Stimulated activated CD8-positive, alpha-beta memory T cell treated with anti-CD3 and anti-CD28 coated beads, Interleukin-15, amount 100 ng/mL, for 24 hours (primary cell): ENCODE data around the gene RYR2.

Experiments used
- DNase-seq: peaks from one replicate; pipeline ENCODE4 v3.0.0-alpha.2; 2020; ENCODE audit warnings: low read depth

RYR2 gene

DNA sequence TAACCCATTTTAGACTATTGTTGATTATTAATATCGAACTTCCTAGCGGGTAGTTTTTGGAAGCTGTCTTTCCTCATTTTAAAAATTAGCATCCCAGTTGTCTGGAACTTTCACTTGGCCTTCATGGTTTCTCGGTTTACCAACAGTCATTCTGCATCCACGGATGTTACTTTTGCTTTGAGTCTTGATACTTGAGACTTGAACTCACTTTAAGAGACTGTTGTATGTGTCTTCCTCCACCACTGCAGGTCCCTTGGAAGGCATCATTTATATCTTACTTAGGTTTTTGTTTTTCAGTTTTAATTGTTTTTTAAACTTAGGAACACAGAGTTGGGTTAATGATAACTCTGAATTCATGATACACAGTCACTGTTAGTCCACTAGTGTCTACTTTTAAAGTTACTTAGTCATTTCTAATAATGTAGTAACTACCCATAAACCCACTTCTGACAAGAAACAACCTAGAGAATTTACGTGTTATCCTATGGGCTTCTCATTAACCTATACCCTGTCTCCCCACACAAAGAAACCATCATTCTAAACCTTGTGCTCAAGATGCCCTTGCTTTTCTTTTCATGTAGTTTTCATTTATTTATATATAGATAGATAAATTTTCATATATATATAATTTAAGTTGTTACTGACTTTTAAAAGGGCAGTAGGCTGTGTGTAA lies 696.1 kb downstream of the RYR2 start:
- no peak for DNase-seq

DNA sequence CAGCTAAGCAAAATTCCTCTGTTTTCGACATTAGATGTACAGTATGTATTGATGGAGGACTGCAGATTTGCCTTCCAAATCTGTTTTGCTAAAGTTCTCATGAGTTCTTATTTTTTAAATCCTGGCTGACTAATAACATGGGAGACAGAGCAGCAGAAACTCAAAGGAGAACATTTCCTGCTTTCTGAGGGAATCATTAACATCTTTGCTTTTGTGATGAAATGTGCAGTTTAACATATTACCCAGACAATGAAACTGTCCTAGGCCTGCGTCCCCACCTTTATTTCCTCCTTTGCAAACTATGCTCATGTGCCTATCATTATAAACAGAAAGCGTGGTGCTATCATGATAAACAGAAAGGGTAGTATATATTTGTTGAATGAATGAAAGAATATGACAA lies 698.9 kb downstream of the RYR2 start:
- no peak for DNase-seq

DNA sequence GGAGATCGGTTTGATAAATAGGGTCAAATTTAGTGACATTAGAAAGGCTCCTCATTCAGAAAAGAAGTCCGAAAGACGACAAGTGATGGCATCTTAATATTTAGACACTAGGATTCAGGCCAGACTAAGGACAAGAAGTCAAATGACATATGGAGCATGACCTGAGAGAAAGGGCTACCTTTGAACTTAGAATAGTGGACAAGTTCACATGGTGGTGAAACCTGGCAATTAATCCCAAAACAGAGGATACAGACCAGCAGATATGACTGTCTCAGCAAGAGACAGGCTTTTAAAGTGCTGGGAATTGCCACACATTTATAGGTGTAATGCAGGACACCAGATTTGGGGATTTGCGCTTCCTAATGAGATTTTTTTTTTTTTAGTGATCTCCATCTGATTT lies 703.6 kb downstream of the RYR2 start:
- DNase-seq, result no peak

DNA sequence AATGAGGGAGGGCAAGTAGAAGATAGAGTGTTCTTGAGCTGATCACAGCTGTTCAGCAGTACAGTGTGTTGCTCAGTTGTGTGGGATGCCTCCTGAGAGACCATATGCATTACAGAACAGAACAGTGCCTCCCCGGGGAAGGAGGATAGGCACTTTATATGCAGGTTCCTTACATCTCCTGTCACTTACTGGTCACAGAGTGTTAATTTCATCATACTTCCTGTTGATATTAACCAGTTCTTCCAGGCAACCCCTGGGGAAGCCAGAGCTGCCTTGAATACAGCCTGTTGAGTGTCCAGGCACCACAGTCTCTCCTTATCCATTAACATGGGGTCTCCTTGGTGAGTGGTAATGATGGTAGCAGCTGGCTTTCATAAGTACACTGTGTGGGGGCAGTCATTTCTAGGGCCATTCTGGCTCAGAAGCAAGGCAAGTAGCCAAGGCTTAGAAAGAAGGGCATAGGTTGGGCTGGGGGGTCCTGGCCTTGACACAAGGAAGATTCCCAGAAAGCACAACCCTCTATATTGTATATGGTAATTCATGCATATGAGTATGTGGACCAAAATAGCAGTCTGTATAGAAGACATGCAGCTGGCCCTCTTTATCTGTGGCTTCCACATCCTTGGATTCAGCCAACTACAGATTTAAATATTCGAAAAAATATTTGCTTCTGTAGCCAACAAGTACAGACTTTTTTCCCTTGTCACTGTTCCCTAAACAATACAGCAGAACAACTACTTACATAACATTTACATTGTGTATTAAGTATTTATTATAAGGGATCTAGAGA lies 706.4 kb downstream of the RYR2 start:
- DNase-seq, result no peak

DNA sequence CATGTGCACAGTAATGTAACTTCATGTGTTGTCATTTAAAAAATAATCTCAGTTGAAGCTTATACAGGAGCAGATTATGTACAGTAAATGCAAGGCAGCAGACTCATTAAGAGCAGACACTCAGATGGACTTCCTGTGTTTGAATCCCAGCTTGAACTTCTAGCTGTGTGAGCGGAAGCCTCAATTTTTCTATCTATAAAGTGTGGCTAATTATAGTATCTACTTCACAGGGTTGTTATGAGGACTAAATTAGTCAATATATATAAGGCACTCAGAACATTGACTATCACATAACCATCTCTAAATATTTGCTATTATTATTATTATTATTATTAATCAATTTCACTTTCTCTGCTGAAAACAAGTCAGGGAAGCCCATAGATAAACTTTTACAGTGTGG lies 707.1 kb downstream of the RYR2 start:
- DNase-seq, result no peak

DNA sequence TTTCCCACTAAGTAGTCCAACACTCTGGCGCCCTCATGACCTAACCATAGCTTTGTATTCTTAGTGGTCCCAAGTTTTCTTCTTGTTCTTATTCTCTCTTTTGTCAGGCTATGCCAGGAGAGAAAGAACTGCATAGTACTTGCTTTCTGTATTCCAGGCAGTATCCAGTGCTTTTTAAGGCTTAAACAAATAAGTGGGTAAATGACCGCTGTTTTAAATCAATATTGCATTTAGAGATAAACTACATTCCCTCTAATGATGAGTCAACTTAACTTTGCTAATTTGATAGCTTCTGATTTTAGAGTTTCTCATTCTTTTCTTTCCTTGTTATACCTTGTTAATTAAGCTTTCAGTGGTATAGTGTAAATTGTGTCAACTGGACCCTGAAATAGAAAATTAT lies 709.1 kb downstream of the RYR2 start:
- DNase-seq, result no peak

DNA sequence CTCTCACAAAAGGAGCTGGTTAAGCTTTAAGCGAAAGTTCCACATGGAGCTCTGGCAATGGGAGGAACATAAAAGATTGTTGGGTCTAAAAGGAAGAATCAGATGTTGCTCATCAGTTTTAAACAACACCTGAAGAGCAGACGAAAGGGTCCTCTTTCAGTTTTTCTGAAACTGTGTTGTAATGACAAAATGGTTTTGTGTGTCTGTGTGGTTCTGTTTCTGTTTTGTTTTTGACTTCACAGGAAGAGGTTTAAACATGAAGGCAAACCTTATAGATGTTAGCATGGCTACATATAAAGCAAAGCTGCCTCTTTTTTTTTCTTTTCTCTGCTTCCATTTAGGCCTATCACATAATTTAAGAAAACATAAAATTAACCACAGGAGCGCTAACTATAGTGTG lies 712.6 kb downstream of the RYR2 start:
- no peak for DNase-seq

DNA sequence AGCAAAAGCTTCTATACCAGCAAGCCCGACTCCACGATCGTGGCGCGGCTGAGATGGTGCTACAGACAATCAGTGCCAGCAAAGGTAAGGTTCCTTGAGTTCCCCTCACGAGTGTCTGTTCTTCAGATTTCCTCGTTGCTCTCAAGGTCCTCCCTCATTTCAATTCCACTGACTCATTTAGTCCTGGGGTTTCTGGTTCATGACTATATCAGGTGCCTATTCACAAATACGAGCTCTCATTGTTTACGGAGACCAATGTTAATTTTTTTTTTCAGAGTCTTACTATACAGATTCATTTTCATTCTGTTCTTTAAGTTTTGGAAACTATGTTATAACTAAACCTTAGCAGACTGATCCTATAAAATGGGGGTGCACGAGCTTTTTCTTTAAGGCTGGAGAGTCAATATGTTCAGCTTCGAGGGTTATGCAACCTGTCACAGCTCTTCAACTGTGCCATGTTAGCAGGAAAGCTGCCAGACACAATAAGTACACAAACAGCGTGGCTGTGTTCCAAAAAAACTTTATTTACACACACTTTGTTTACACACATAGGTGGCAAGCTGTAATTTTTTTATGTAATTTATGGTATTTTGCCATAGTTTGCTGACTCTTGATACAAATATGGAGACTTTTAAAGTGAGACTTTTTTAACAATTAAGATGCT lies 714.5 kb downstream of the RYR2 start:
- no peak for DNase-seq

DNA sequence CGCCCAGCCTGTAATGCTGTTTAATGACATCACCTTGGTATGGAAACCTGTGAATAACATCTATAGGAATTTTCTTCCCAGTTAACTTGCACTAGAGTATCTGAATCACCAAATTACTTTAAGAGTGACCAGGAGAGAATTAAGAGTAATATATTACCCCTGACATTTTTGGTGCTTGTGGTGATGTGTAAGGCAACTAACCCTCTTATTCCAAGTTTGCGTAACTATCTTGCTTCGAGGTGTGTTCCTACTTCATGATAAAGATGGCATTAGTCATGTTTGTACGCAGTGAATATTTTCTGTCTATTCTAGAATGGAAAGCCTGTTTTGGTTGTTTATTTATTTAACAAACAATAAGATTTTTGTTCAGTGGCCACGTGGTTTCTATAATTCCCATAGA lies 717.4 kb downstream of the RYR2 start:
- DNase-seq, result no peak

DNA sequence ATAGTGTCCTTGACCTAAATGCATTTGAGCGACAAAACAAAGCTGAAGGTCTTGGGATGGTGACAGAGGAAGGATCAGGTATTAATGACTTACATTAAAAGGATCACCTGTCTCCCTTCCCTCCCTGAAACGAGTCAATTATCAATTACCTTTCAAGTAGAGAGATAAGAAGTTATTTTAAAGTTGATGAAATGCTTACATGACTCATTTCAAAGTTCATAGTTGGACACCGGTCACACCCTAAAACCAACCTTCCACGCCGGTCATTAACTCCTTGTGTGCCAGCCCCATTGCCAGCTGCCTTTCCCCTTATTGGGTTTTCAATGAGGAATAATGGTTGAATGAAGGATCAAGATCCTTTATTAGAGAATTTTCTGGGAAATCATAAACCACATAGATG lies 719.0 kb downstream of the RYR2 start:
- no peak for DNase-seq

DNA sequence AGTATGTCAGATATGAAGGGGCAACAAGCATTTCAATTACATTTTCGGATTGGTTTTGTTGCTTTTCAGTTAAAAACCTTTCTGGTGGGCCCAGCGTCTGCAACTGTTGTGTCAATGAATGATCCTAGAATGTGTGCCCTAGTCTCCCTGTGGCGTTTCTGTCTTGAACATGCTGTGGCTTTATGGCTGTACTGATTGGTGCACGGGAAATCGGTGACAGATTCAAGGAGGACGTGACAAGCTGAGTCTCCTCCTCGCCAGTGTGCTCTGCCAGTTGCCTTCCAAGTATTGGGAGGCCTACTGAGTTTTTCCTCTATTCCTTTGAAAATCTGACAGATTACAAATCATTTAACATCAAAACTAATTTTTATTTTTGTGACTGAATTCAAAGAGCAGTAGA lies 721.2 kb downstream of the RYR2 start:
- DNase-seq, result no peak

DNA sequence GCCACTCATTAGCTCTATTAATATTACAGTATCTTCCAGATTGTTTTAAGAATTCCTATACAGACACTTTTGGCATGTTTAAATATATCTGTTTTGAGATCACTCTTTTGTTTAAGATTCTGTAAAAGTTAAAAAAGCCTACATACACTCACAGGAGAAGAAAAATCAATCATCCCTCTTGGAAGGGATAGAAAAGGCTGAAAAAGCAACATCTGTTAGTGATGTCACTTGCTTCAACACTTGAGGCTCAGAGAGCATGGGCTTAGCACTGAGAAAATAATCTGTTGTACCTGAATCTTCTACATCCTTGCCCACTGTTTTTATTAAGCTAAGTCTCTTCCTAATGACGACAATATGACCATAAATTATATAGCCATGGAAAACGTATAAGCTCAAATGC lies 721.8 kb downstream of the RYR2 start:
- no peak for DNase-seq

DNA sequence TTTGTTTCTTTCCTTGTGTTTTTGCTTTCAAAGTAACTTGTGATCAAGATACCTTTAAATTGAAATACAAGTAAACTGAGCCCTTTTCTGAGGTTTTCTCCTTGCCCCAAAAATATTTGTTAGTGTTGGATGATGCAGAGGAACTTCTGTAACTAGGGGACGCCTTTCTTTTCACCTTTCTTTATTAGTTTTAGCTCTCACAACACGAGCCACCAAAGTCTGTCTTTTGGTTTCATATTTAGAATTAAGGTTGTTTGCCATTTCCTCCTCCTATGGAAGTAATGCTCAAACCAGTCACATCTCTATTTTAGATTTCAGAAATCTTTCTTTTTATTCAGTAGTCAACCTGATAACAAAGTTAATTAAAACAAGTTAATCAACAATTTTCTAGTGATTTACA lies 727.9 kb downstream of the RYR2 start:
- no peak for DNase-seq

DNA sequence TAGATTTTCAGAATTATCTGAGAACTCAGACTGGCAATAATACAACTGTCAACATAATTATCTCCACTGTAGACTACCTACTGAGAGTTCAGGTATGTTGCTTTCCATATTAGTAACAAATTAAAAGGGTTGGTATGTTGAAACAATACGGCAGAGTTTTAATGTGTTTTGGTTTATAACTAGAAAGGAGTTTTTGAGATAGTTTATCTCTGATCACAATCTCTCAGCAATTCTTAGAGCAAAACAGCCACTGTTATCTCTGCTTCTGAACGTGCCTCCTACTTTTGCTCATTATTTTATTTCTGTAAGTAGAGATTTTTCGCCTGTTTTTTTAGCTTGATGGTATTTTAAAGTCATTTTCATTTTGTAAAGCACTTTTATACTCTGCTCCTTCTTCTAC lies 730.0 kb downstream of the RYR2 start:
- DNase-seq, result no peak

DNA sequence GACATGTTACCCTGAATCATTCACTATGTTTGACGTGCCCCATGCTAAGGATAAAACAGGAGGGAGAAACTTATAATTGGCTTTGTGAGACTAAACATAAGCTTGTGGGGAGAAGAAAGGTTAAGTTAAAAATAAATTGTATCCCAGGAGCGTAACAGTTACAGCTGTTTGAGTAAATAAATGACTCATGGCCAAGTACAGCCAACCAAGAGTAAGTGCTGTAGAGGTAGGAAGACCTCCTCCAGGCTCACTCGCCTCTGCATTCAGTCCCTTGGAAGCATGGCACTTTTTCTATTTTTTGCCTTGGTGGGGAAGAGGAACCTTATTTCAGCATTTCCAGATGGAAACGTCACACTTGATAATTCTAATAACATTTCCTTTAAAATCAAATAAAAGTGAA lies 732.3 kb downstream of the RYR2 start:
- no peak for DNase-seq

DNA sequence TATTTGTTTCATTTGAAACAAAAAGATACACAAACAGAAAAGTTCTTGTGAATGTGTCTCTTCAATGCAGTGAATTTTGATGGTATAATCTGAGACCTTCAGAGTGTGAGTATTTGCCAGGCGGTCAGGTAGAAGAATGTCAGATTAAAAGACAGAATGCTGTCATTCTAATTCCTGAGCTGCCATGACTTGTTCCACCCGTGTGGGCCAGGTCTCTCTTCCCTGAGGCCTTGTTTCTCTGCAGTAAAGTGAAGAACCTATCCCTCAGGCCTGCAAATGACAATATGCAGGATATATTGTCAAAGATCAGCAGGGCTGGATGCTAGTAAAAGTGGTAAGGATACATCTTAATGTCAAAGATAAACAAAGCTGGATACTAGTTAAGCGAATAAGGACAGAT lies 737.4 kb downstream of the RYR2 start:
- no peak for DNase-seq

DNA sequence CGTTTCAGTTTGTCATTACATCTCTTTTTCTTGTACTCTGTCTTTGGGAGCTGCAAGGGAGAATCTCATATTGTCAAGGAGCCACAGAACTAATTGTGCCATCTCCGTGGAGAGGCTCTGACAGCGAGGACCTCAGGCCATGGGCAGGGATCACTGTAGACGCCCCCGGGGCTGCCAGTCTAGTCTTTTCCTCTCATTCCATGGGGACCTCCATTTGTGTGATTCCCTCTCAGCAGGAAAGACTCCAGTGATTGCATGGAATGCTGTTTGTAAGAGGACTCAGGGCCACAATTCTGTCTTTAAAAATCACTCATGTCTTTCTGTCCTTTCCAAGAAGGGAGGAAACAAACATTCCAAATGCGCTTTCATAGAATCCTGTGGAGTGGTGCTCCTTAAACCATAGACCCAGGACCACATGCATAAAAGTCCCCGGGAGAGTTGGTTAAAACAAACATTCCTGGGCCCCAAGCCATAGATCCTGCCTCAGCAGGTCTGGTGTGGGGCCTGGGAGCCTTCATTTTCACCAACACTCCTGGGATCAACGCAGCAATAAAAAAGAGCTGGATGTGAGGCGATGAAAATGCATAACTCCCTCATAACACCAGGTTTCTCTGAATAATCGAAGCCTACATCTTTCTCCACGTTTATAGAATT lies 744.2 kb downstream of the RYR2 start:
- no peak for DNase-seq

DNA sequence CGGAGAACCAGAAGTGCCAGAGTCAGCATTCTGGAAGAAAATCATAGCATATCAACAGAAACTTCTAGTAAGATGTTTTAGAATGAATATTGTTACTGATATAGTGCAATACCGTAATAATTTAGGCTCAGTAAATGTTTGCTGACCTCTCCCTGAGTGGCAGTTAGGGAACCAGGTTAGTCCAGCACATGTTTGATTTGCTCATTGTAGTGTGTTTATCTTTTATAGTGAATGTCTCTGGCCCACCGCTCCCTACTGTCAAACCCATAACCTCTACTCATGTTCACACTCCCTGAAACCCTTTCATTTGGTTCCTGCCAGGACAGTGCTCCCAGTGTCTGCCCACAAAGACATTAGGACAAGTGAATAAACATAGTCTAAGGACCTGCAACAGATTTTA lies 746.1 kb downstream of the RYR2 start:
- DNase-seq, result no peak

DNA sequence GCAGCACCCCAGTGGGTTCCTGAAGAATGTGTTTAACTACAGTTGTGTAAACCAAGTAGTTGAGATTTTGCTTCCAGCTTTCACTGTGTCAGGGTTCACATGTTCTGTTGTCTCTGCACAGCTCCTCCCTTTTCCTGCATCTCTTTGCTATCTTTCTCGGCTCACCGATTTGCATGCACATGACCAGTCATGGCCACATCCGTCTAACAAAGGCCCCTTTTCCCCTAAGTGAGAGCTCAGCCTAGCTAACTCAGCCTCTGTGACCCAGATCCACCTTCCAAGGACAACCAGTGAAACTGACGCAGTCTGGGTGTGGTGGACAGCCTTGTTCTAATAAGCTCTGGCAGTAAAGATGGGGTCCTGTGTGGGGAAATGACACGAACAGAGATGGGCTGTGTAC lies 747.6 kb downstream of the RYR2 start:
- DNase-seq, result no peak

DNA sequence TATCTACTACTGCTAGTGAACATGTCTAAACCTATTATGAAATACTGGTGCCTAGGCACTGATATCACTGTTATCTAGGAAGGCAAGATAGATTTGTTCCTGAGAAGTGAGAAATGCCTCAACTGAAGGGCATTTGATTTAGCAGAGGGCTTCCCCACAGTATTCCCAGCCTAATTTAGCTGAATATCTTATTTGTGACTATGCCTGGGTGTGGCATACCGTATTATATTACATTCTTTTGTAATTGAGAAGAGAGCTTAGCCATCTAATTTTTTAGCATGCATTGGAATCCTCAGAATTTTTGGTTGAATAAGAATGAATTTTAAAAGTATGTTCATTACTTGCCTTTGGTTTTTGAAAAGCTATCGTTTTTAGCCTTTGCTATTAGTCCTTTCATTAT lies 749.6 kb downstream of the RYR2 start:
- DNase-seq, result no peak

DNA sequence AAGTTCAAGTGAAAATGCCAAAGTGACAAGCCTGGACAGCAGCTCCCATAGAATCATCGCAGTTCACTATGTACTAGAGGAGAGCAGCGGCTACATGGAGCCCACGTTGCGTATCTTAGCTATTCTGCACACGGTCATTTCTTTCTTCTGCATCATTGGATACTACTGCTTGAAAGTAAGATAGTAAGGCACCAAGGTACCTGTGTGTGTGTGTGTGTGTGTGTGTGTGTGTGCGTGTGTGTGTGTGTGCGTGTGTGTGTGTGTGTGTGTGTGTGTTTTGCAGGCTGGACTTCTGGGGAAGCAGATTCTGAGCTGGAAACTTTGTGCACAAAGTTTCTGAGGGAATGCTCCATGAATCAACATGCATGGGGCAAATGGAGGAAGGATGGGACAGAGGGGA lies 750.2 kb downstream of the RYR2 start:
- DNase-seq, result no peak

DNA sequence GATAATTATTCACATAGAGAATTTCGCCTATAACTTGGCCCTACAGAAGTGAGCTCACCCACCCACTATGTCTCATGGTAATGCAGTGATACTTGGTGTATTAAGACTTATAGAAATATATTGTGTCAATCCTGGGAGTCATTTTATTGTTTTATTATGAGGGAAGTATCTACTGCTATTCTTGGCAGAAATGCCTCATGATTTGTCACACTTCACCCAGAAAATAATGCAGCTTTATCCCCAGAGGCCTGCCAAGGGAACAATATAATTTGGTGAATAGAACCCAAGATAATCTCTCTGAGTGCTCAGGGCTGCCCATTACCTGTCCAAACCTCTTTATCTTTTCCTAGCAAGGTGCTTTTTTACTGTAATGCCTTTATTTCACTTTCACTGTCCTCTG lies 750.7 kb downstream of the RYR2 start:
- no peak for DNase-seq

DNA sequence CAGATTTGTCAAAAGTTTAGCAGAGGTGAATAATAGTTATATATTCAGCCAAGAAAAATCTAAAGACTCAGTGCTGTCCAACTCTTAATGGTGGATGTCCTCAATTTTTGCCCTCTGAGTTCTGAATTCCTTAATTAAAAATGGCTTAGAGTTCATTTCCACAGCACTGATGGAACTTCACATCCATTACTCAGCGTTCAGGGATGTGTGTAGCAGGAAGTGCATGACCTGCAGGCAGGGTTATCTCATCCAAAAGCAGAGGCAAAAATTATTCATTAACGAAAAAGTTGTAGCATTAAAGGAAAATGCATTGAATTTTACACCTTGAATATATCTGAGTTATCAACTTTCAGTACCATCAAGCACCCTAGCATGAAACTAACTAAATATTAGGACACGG lies 752.1 kb downstream of the RYR2 start:
- DNase-seq, result no peak
